PFSK-1 (cell line): ENCODE results near the gene GAS6.

Experiments used
- FOXP2 ChIP-seq: optimal IDR thresholded peaks from 2 replicates; pipeline ENCODE3; 2011; ENCODE audit warnings: borderline replicate concordance, control low read depth, inconsistent platforms; ENCODE audit not compliant: insufficient read depth; ENCODE audit errors: extremely low read length, extremely low read depth
- POLR2AphosphoS5 ChIP-seq: IDR thresholded peaks from 2 replicates; pipeline ENCODE4 v1.6.1; 2012; ENCODE audit warnings: low read depth, mild to moderate bottlenecking, control low read depth, low read length, moderate library complexity
- SIN3A ChIP-seq: IDR thresholded peaks from 2 replicates; pipeline ENCODE4 v1.6.1; 2012; ENCODE audit warnings: mild to moderate bottlenecking, low read length, moderate library complexity, borderline replicate concordance; ENCODE audit not compliant: insufficient read depth
- TAF1 ChIP-seq: IDR thresholded peaks from 2 replicates; pipeline ENCODE4 v1.6.1; 2012; ENCODE audit warnings: low read length, control low read depth, borderline replicate concordance; ENCODE audit not compliant: insufficient read depth
- TF ChIP-seq, protein P1 (sequence below), 2 experiments: IDR thresholded peaks; 2 replicates each; pipeline versions ENCODE4 v1.6.1 to v1.8.0; 2011 to 2012; ENCODE audit warnings: low read depth in 2 of 2, low read length in 2 of 2, control low read depth in 1 of 2, inconsistent platforms in 1 of 2, mild to moderate bottlenecking in 1 of 2, moderate library complexity in 1 of 2; ENCODE audit not compliant: insufficient read depth in 1 of 2

GRCh38 chr13:113770937-113771336, 92.9 kb downstream of the GAS6 start:
- TF ChIP-seq SIN3A (no peak), POLR2AphosphoS5 (no peak), TAF1 (no peak), FOXP2 (no peak)
- TF ChIP-seq, protein P1, sequence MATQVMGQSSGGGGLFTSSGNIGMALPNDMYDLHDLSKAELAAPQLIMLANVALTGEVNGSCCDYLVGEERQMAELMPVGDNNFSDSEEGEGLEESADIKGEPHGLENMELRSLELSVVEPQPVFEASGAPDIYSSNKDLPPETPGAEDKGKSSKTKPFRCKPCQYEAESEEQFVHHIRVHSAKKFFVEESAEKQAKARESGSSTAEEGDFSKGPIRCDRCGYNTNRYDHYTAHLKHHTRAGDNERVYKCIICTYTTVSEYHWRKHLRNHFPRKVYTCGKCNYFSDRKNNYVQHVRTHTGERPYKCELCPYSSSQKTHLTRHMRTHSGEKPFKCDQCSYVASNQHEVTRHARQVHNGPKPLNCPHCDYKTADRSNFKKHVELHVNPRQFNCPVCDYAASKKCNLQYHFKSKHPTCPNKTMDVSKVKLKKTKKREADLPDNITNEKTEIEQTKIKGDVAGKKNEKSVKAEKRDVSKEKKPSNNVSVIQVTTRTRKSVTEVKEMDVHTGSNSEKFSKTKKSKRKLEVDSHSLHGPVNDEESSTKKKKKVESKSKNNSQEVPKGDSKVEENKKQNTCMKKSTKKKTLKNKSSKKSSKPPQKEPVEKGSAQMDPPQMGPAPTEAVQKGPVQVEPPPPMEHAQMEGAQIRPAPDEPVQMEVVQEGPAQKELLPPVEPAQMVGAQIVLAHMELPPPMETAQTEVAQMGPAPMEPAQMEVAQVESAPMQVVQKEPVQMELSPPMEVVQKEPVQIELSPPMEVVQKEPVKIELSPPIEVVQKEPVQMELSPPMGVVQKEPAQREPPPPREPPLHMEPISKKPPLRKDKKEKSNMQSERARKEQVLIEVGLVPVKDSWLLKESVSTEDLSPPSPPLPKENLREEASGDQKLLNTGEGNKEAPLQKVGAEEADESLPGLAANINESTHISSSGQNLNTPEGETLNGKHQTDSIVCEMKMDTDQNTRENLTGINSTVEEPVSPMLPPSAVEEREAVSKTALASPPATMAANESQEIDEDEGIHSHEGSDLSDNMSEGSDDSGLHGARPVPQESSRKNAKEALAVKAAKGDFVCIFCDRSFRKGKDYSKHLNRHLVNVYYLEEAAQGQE (IDR thresholded peaks at IDR 0.05; ENCODE audit: insufficient read depth in 1 of 2, low read depth in 2 of 2, low read length in 2 of 2): no peak
